ENCODE measurements around the gene PRR20G.
"Not testable (repeated sequence)": the region's sequence is repeated elsewhere in the genome, so short reads cannot be mapped to it uniquely, and the experiment has no call there.

Gene PRR20G

DNA sequence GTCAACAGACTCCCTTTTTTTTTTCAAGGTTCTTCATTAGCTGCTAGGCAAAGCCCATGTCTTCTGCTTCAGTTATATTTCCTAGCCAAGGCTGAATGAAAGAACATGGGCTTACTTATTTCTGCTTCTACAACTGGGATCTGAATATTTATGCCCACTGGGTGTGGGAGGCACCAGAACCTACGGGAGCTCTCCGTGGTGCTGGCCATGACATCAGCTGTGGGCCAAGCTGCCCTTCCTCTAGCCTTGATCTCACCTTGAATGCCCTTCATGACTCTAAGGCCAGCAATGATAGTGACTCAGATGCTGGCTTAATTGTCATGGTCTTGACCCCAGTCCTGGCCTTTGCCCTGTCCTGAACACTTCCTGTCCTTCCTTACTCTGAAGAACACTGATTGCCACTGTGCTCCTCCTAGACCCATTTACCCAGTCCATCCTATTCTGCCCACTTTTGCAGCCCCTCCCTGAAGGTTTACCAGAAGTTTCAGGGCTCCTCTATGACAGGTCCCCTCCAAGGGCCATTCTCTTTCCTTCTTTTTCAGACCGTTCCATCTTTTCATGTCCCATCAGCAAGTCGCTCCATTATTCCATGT, 32.8 kb upstream of the PRR20G start:
- H3K36me3 ChIP-seq (ENCODE audit: control insufficient read depth, insufficient read depth, low read length) = no peaks in the 10 kb centered on the region
- H3K27me3 ChIP-seq (ENCODE audit: control insufficient read depth, insufficient read depth, low read length) = no peaks in the 10 kb centered on the region
- no peak overlapping the region for H3K4me3 ChIP-seq (ENCODE audit: low read length)
- no peaks in the 10 kb centered on the region for H3K4me1 ChIP-seq (ENCODE audit: control insufficient read depth, insufficient read depth, low read length)
- H3K9ac ChIP-seq (ENCODE audit: low read length) = no peak overlapping the region
- H3K9me3 ChIP-seq (ENCODE audit: control insufficient read depth, low read length) = no peaks in the 10 kb centered on the region

DNA sequence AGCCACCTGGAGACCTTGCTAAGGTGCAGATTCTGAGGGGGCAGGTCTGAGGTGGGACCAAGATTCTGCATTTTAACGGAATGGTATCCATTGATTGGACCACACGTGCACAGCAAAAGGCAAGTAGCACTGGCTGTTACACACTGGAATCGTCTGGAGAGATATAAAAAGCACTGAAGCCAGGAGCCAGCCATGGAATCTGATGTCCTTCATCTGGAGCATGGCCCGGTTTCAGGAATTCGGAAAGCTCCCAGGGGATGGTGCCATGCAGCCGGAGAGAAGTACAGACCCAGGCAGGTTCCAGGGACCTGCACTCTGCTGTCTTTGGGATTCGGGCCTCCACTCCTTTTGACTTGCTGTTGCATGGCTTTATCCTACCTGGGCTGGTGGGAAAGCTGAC, 28.8 kb upstream of the PRR20G start:
- Histone ChIP-seq H3K4me3 (ENCODE audit: low read length) (no peak overlapping the region), H3K9ac (ENCODE audit: low read length) (no peak overlapping the region), H3K9me3 (ENCODE audit: control insufficient read depth, low read length) (no peaks in the 10 kb centered on the region), H3K36me3 (ENCODE audit: control insufficient read depth, insufficient read depth, low read length) (no peaks in the 10 kb centered on the region), H3K27me3 (ENCODE audit: control insufficient read depth, insufficient read depth, low read length) (no peaks in the 10 kb centered on the region), H3K4me1 (ENCODE audit: control insufficient read depth, insufficient read depth, low read length) (no peaks in the 10 kb centered on the region)

GRCh38 chr3:127312818-127313217, 25.0 kb upstream of the PRR20G start:
- Histone ChIP-seq H3K36me3 (ENCODE audit: control insufficient read depth, insufficient read depth, low read length) (no peaks in the 10 kb centered on the region), H3K9me3 (ENCODE audit: control insufficient read depth, low read length) (no peaks in the 10 kb centered on the region), H3K4me3 (ENCODE audit: low read length) (no peak overlapping the region), H3K27me3 (ENCODE audit: control insufficient read depth, insufficient read depth, low read length) (no peaks in the 10 kb centered on the region), H3K9ac (ENCODE audit: low read length) (no peak overlapping the region), H3K4me1 (ENCODE audit: control insufficient read depth, insufficient read depth, low read length) (no peaks in the 10 kb centered on the region)

DNA sequence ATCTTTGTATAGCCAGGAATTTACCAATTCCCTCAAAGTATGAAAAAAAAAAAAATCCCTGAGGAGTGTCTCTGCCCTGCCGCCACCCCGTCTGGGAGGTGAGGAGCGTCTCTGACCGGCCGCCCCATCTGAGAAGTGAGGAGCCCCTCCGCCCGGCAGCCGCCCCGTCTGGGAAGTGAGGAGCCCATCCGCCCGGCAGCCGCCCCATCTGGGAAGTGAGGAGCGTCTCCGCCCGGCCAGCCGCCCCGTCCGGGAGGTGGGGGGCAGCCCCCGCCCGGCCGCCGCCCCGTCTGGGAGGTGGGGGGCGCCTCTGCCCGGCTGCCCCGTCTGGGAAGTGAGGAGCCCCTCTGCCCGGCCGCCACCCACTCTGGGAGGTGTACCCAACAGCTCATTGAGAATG, 21.0 kb upstream of the PRR20G start:
- H3K27me3 ChIP-seq (ENCODE audit: control insufficient read depth, insufficient read depth, low read length); H3K36me3 ChIP-seq (ENCODE audit: control insufficient read depth, insufficient read depth, low read length); H3K9ac ChIP-seq (ENCODE audit: low read length); H3K4me1 ChIP-seq (ENCODE audit: control insufficient read depth, insufficient read depth, low read length); H3K4me3 ChIP-seq (ENCODE audit: low read length); H3K9me3 ChIP-seq (ENCODE audit: control insufficient read depth, low read length): not testable (repeated sequence)

- H3K9me3 ChIP-seq (ENCODE audit: control insufficient read depth, low read length) = no peaks in the 10 kb centered on the region
- H3K36me3 ChIP-seq (ENCODE audit: control insufficient read depth, insufficient read depth, low read length) = no peaks in the 10 kb centered on the region
- H3K27me3 ChIP-seq (ENCODE audit: control insufficient read depth, insufficient read depth, low read length) = no peaks in the 10 kb centered on the region
- H3K9ac ChIP-seq (ENCODE audit: low read length) = no peak overlapping the region
- H3K4me1 ChIP-seq (ENCODE audit: control insufficient read depth, insufficient read depth, low read length) = peaks cover 13% of the 10 kb centered on the region
- H3K4me3 ChIP-seq (ENCODE audit: low read length) = no peak overlapping the region
Observed at GRCh38 chr3:127307916-127308315, 20.1 kb upstream of the PRR20G start.

GRCh38 chr3:127307112-127307835, 19.4 kb upstream of the PRR20G start:
- Histone ChIP-seq H3K4me1 (ENCODE audit: control insufficient read depth, insufficient read depth, low read length) (peaks cover 13% of the 10 kb centered on the region), H3K36me3 (ENCODE audit: control insufficient read depth, insufficient read depth, low read length) (no peaks in the 10 kb centered on the region), H3K9me3 (ENCODE audit: control insufficient read depth, low read length) (no peaks in the 10 kb centered on the region), H3K27me3 (ENCODE audit: control insufficient read depth, insufficient read depth, low read length) (no peaks in the 10 kb centered on the region), H3K4me3 (ENCODE audit: low read length) (no peak overlapping the region), H3K9ac (ENCODE audit: low read length) (no peak overlapping the region)

DNA sequence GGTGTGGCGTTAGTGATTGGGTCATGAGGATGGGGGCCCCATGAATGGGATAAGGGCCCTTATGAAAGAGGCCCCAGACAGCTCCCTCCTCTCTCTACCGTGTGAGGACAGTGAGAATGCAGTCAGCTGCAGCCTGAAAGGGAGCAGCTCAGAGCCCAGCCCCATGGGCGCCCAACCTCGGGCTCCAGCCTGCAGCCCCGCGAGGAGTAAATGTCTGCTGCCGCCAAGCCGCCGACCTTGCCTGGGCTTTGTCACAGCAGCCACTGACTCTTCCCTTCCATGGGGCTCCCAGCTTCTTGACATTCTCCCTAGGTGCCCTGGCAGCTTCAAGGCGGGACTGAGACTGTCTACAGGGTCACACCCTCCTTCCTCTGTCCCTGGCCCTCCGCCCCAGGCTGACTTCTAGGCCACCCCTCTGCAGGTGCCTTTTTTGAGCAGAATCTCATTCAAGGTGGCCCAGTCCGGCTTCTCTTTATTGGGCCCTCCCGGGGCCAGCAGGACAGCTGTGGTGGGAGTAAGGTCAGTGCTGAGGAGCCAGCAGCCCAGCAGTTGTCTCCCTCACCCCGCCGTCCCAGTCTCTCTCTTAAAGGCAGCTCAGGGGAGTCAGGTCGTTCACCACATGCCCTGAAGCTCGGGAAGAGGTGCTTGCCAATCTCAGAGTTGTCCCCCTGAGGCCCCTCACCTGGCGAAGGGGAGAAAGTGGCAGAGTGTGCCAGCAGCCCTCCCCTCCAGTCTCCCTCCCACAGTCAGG, 18.7 kb upstream of the PRR20G start:
- Histone ChIP-seq H3K9me3 (ENCODE audit: control insufficient read depth, low read length) (no peaks in the 10 kb centered on the region), H3K4me1 (ENCODE audit: control insufficient read depth, insufficient read depth, low read length) (peaks cover 13% of the 10 kb centered on the region), H3K9ac (ENCODE audit: low read length) (no peak overlapping the region), H3K4me3 (ENCODE audit: low read length) (no peak overlapping the region), H3K27me3 (ENCODE audit: control insufficient read depth, insufficient read depth, low read length) (no peaks in the 10 kb centered on the region), H3K36me3 (ENCODE audit: control insufficient read depth, insufficient read depth, low read length) (no peaks in the 10 kb centered on the region)

DNA sequence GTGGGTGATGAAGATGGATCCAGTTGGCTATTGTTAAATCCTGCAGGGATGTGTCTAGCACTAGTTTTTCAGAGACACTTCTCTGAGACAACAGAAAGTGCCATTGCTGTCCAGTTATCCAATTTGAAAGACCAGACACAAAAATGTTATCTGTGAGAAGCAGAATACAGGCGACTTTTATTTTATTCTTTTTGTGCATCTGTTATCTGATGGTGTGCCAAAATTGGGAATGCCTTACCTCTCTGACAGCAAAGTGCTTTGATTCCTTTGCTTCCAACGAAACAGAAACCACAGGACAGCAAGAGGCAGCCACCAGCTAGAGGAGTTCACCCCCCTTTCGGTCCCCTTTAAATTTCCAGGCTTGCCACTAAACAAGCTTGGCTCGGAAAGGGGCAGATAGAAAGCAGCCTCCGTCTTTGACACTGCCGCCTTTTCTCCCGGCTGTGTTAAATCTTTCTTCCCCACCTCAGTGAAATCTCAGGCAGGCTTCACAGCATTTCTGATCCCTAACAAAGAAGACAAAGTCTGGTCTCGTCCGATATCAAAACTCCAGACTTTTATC, 17.7 kb upstream of the PRR20G start:
- Histone ChIP-seq H3K4me1 (ENCODE audit: control insufficient read depth, insufficient read depth, low read length) (peaks cover 13% of the 10 kb centered on the region), H3K9ac (ENCODE audit: low read length) (peak overlapping the region; percentile 46), H3K27me3 (ENCODE audit: control insufficient read depth, insufficient read depth, low read length) (no peaks in the 10 kb centered on the region), H3K36me3 (ENCODE audit: control insufficient read depth, insufficient read depth, low read length) (no peaks in the 10 kb centered on the region), H3K4me3 (ENCODE audit: low read length) (no peak overlapping the region), H3K9me3 (ENCODE audit: control insufficient read depth, low read length) (no peaks in the 10 kb centered on the region)

DNA sequence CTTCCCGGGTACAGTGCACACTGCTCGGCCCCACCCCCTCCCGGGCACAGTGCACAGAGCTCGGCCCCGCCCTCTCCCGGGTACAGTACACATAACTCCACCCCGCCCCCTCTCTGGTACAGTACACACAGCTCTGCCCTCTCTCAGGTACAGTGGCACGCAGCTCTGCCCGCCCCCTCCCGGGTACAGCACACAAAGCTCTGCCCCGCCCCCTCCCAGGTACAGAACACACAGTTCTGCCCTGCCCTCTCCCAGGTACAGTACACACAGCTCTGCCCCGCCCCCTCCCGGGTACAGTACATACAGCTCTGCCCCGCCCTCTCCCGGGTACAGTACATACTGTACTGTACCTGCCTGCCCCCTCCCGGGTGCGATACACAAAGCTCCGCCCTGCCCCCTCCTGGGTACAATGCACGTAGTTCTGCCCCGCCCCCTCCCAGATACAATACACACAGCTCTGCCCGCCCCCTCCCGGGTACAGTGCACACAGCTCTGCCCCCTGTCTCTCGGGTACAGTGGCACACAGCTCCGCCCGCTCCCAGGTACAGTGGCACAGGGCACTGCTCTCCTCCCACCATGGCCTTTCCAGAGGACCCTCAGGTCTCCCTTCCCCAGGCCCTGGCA, 16.4 kb upstream of the PRR20G start:
- Histone ChIP-seq H3K9ac (ENCODE audit: low read length) (peak overlapping the region; percentile 46), H3K36me3 (ENCODE audit: control insufficient read depth, insufficient read depth, low read length) (no peaks in the 10 kb centered on the region), H3K4me1 (ENCODE audit: control insufficient read depth, insufficient read depth, low read length) (peaks cover 13% of the 10 kb centered on the region), H3K4me3 (ENCODE audit: low read length) (no peak overlapping the region), H3K9me3 (ENCODE audit: control insufficient read depth, low read length) (no peaks in the 10 kb centered on the region), H3K27me3 (ENCODE audit: control insufficient read depth, insufficient read depth, low read length) (no peaks in the 10 kb centered on the region)

- H3K36me3 ChIP-seq (ENCODE audit: control insufficient read depth, insufficient read depth, low read length) = no peaks in the 10 kb centered on the region
- H3K27me3 ChIP-seq (ENCODE audit: control insufficient read depth, insufficient read depth, low read length) = no peaks in the 10 kb centered on the region
- H3K9me3 ChIP-seq (ENCODE audit: control insufficient read depth, low read length) = no peaks in the 10 kb centered on the region
- peaks cover 4% of the 10 kb centered on the region for H3K4me1 ChIP-seq (ENCODE audit: control insufficient read depth, insufficient read depth, low read length)
- H3K4me3 ChIP-seq (ENCODE audit: low read length) = no peak overlapping the region
- H3K9ac ChIP-seq (ENCODE audit: low read length) = no peak overlapping the region
Observed at GRCh38 chr3:127299276-127299675, 11.4 kb upstream of the PRR20G start.

GRCh38 chr3:127296959-127297358, 9.1 kb upstream of the PRR20G start:
- no peak overlapping the region for H3K9ac ChIP-seq (ENCODE audit: low read length)
- no peaks in the 10 kb centered on the region for H3K9me3 ChIP-seq (ENCODE audit: control insufficient read depth, low read length)
- H3K27me3 ChIP-seq (ENCODE audit: control insufficient read depth, insufficient read depth, low read length) = no peaks in the 10 kb centered on the region
- no peaks in the 10 kb centered on the region for H3K4me1 ChIP-seq (ENCODE audit: control insufficient read depth, insufficient read depth, low read length)
- no peaks in the 10 kb centered on the region for H3K36me3 ChIP-seq (ENCODE audit: control insufficient read depth, insufficient read depth, low read length)
- no peak overlapping the region for H3K4me3 ChIP-seq (ENCODE audit: low read length)

DNA sequence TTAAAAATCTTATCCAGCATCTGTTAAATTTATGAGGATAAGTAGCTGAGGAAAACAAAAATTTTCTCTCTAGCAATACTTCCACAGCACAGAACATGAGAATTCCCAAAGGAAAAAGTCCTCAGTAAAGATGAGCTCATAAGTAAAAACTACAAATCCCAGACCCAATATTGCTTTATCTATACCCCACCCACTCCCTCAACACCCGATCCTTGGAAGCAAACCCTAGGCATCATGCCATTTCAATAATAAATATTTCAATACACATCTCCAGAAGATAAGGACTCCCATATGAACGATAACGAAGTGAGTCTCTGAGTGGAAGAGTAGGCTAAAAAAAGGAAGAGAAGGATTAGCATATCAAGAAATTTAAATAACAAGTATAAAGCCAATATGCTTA, 8.3 kb upstream of the PRR20G start:
- no peaks in the 10 kb centered on the region for H3K9me3 ChIP-seq (ENCODE audit: control insufficient read depth, low read length)
- no peak overlapping the region for H3K9ac ChIP-seq (ENCODE audit: low read length)
- H3K27me3 ChIP-seq (ENCODE audit: control insufficient read depth, insufficient read depth, low read length) = no peaks in the 10 kb centered on the region
- no peaks in the 10 kb centered on the region for H3K36me3 ChIP-seq (ENCODE audit: control insufficient read depth, insufficient read depth, low read length)
- no peak overlapping the region for H3K4me3 ChIP-seq (ENCODE audit: low read length)
- H3K4me1 ChIP-seq (ENCODE audit: control insufficient read depth, insufficient read depth, low read length) = no peaks in the 10 kb centered on the region
